ENCODE results near the gene PRRG4.

GRCh38 chr11:32851251-32851650 is 21.5 kb downstream of the PRRG4 start:
- no peak for TF ChIP-seq CTCF (IDR thresholded peaks at IDR 0.05; ENCODE audit: poor library complexity)
- TF ChIP-seq EZH2phosphoT487 (IDR thresholded peaks at IDR 0.05; ENCODE audit: low read depth, severe bottlenecking, unreplicated experiment): no peak

All from hepatocyte (in vitro differentiated cells).